ES-I3 (cell line): Measurements from ENCODE around the gene DHX58.

ENCODE experiments used
- H3K36me3 ChIP-seq: 2 replicates; pipeline ENCODE4 v1.6.1; 2013; ENCODE audit warnings: mild to moderate bottlenecking, low read length, control low read depth, moderate library complexity; ENCODE audit not compliant: insufficient read depth
- H3K4me1 ChIP-seq: 2 replicates; pipeline ENCODE4 v1.6.1; 2013; ENCODE audit warnings: mild to moderate bottlenecking, control low read depth, low read length; ENCODE audit not compliant: insufficient read depth
- H3K9ac ChIP-seq: 2 replicates; pipeline ENCODE4 v1.6.1; 2013; ENCODE audit warnings: low read depth, mild to moderate bottlenecking, low read length, moderate library complexity
- H3K9me3 ChIP-seq: 2 replicates; pipeline ENCODE4 v1.6.1; 2013; ENCODE audit warnings: mild to moderate bottlenecking, low read length, moderate library complexity; ENCODE audit not compliant: control insufficient read depth, insufficient read depth

DHX58 gene

DNA sequence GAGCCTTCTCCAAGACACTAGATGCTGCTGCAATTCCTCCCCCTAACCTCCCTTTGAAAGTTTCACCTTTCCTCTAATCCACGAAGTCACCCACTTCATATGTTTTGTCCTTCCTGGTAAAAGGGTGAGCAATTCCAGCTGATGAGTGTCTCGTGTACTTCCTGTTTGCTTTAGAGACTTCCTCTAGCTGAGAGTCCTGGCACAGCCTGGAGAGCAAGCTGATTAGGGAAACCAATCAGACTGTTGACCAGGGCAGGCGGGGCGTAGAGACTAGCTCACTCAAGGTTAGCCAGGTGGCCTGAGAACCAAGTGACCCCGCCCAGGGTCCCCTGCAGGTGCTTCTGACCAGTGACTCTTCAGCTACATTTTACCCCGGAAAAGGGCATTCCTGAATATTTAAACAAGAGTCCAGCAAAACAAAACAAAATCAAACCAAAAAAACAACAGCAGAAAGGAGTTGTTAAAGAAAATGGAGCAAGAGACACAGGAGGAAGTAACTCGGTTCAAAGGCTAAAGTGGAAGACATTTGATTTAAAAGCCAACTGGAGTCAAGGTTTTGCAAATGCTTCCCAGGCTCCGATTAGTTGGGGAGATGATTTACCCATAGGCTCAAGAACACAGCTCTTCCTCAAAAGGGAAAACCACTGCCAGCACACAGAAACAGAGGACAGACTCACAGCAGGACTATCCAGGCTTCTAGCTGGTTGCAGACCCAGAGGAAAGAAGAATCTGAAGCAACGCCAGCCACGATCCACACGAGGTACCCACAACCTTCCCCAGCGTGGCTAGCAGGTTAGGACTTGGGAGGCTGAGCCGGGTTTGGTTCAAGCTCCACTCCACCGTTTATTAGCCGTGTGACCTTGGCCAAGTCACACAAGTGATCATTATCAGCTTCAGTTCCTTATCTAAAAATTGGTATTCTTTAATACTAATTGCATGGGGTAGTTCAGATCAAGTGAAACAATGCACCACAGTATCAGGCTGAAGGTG, 23.4 kb upstream of the DHX58 start:
- H3K9me3 ChIP-seq: no peaks in the 10 kb centered on the region
- no peak overlapping the region for H3K9ac ChIP-seq
- peaks cover 11% of the 10 kb centered on the region for H3K4me1 ChIP-seq
- no peaks in the 10 kb centered on the region; the same call in 1 of the 2 replicates for H3K36me3 ChIP-seq

DNA sequence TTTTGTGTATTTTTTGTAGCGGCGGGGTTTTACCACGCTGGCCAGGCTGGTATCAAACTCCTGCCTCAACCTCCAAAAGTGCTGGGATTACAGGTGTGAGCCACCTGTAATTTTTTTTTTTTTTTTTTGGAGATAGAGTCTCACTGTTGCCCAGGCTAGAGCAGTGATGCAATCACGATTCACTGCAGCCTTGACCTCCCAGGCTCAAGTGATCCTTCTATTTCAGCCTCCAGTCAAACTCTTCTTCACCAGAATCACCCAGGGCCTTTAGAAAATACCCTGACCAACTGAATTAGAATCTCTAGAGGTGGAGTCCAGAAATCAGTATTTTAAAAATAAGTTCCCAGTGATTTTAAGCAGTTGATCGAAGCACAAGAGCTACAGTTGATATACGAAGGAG, 22.6 kb upstream of the DHX58 start:
- no peaks in the 10 kb centered on the region for H3K9me3 ChIP-seq
- H3K9ac ChIP-seq: no peak overlapping the region
- peaks cover 11% of the 10 kb centered on the region for H3K4me1 ChIP-seq
- no peaks in the 10 kb centered on the region; the same call in 1 of the 2 replicates for H3K36me3 ChIP-seq

DNA sequence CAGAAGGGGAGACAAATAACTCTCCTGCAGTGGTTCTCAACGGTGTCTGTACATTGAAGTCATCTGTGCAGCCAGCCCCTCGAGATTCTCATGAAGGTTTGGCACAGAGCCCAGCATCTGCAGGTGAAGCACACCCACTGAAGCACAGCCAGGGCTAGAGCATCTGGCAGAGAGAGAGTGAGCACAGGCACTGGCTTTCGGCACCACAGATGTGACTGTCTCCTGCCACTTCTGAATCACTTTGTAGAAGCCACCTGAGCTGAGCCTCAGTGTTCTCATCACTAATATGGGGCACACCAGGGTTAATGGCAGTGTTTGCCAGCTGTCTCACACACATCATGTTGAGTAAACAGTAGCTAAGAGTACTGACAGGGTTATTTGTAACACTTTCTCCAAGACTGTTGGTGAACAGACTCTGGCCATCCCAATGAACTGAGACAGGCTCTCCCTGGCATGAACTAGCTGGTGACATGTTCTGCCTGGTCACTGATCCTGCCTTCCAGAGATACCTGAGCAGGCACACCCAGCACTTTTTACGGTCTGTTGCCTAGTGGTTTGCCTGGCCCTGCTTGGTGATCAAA, 21.0 kb upstream of the DHX58 start:
- Histone ChIP-seq H3K4me1 (peaks cover 11% of the 10 kb centered on the region), H3K9ac (no peak overlapping the region), H3K36me3 (no peaks in the 10 kb centered on the region; the same call in 1 of the 2 replicates), H3K9me3 (no peaks in the 10 kb centered on the region)

DNA sequence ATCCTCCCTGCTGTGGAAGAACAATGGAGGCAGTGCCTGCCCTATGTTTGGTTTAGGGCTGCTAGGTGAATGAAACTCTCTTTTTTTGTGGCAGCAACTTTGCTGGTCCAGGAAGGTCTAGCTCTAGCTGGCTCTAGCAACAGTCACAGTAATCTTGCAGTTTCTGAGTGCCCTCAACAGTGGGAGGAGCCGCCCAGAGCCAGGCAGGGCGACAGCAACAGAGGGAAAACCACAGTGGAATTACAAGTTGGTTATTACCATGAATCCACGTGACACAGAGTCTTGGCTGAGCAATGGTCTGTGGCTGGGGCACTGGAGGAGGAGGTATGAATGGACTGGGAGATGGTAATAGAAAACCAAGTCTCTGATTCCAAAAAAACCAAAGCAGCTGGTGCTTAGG, 20.4 kb upstream of the DHX58 start:
- H3K36me3 ChIP-seq: peaks cover 4% of the 10 kb centered on the region; the same call in 1 of the 2 replicates
- peaks cover 11% of the 10 kb centered on the region for H3K4me1 ChIP-seq
- no peak overlapping the region for H3K9ac ChIP-seq
- H3K9me3 ChIP-seq: no peaks in the 10 kb centered on the region

DNA sequence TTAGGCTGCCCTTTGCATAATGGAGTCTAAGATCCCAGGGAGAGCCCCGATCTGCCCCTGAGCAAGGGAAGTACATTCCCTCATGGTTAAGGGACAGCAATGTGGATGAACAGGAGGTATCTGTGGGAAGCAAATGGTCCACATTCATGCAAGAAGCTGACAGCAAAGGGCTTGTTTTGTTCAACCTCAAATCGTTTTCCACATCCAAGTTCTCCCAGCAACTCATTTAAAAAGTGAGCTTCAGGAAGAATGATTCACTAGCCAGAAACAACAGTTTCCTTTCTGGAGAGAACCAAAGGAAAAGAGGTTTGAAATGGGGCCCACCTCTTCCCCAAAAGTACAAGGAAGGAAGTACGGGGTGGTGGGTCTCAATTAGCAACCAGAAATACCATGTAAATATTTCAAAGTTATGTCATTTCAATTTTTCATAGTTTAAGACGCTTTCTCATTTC, 19.5 kb upstream of the DHX58 start:
- H3K9me3 ChIP-seq: no peaks in the 10 kb centered on the region
- peaks cover 7% of the 10 kb centered on the region; the same call in 1 of the 2 replicates for H3K36me3 ChIP-seq
- H3K4me1 ChIP-seq: peaks cover 11% of the 10 kb centered on the region
- no peak overlapping the region for H3K9ac ChIP-seq

DNA sequence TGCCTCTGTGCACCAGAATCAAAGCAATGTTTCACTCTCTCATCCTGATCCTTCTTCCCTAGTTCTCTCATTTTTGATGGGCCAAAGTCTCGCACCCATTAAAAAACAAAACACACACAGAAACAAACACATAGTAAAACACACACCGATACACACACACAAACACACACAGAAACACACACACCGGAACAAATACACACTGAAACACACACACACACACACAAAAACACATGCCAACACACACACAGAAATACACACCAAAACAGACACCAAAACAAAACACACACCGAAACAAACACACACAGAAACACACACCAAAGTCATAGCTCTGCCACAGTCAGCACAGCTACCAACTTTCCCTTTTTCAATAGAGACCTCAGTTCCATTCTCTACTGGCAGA, 18.7 kb upstream of the DHX58 start:
- H3K9ac ChIP-seq: no peak overlapping the region
- peaks cover 9% of the 10 kb centered on the region for H3K4me1 ChIP-seq
- H3K9me3 ChIP-seq: no peaks in the 10 kb centered on the region
- peaks cover 7% of the 10 kb centered on the region; the same call in 1 of the 2 replicates for H3K36me3 ChIP-seq

DNA sequence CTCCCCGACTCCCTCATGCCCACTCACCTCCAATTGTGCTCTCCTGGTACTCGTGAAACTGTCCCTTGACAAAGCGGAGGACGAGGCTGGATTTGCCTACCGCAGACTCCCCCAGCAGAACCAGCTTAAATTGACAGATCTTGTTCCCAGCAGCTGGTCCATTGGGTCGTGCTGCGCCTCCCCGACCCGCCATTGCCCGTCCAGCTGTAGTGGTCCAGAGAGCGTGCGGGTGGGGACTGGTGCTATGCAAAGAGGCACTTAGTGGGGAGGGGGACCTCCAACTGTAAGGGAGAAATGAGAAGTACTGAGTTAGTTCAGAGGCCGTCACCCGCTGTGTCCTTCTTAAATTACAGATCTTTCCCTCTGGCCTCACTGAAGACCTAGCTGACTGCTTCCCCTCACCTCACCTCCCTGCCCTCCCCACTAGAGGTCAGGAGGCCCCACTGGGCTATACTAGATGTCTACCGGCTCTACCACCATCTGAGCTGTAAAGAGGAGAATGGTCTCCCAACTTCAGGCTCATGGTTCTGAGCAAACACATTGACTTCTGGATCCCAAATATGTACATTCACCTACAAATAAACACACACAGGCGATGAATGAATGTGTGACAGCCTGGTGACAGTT, 17.9 kb upstream of the DHX58 start:
- H3K9ac ChIP-seq: no peak overlapping the region
- H3K36me3 ChIP-seq: peaks cover 10% of the 10 kb centered on the region; the same call in 1 of the 2 replicates
- peaks cover 1% of the 10 kb centered on the region for H3K4me1 ChIP-seq
- H3K9me3 ChIP-seq: no peaks in the 10 kb centered on the region

DNA sequence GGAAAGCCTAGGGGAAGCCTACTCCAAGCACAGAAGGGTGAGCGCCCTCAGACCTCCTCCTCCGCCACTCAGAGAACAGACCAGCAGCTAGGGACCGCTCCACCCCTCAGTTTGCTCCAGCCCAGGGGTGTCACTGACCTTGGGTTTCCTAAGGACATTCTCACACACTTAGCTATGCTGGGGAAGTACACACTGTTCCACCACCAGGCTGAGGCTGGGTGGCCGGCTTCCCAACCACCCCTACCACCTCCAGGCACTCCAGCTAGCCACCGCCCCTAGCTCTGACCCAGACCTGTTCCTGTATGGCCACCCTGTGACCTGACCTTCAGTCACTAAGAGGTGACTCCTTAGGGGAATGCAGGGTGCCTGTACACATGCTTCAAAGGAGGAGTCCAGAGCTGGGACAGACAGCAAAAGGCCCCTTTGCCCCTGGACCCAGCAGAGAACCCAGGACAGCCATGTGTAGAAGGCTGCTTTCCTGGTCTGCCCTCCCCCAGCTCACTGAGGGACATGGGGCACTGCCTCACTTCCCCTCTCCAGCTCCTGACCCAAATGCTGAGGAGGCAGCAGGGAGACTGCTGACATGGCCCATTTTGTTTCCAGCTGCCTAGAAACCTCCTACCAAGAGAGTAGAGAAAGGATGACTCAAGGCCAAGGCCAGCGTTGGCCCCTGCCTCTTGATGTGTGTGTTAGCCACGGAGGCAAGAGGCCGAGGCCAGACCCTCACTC, 16.8 kb upstream of the DHX58 start:
- Histone ChIP-seq H3K9ac (no peak overlapping the region), H3K9me3 (no peaks in the 10 kb centered on the region), H3K36me3 (peaks cover 10% of the 10 kb centered on the region; the same call in 1 of the 2 replicates), H3K4me1 (no peaks in the 10 kb centered on the region; the same call in 1 of the 2 replicates)

DNA sequence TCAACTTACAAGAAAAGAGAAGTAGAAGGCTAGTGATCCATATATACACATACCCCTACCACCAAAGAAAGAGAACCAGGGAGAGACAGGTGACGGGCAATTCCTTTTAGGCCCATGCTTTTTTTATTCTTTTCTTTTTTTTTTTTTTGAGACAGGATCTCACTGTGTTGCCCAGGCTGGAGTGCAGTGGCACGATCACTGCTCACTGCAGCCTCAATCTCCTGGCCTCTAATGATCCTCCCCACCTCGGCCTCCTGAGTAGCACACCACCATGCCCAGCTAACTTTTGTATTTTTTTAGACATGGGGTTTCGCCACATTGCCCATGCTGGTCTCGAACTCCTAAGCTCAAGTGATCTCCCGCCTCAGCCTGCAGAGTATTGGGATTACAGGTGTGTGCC, 14.9 kb upstream of the DHX58 start:
- no peak overlapping the region for H3K9ac ChIP-seq
- no peaks in the 10 kb centered on the region for H3K9me3 ChIP-seq
- H3K4me1 ChIP-seq: peaks cover 4% of the 10 kb centered on the region; the same call in 1 of the 2 replicates
- peaks cover 10% of the 10 kb centered on the region; the same call in 1 of the 2 replicates for H3K36me3 ChIP-seq

DNA sequence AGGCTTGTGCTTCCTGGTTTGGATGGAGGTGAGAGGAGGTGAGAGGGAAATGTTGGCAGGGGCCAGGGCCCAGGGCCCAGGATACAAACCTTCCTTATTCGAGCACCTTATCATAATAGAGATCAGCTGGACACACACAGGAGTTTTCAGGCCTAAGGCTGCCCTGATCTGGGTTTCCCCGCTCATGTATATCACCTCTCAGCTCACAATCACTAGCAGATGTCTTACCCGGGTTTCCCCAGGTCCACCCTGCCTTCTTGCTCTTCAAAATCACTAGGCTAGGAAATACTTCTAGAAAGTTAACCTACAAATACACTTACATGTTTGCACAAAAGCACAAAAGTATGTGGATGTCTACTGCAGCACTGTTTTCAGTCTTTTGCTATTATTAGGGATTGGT, 14.3 kb upstream of the DHX58 start:
- no peaks in the 10 kb centered on the region for H3K9me3 ChIP-seq
- H3K4me1 ChIP-seq: peaks cover 4% of the 10 kb centered on the region; the same call in 1 of the 2 replicates
- peaks cover 10% of the 10 kb centered on the region; the same call in 1 of the 2 replicates for H3K36me3 ChIP-seq
- no peak overlapping the region for H3K9ac ChIP-seq

DNA sequence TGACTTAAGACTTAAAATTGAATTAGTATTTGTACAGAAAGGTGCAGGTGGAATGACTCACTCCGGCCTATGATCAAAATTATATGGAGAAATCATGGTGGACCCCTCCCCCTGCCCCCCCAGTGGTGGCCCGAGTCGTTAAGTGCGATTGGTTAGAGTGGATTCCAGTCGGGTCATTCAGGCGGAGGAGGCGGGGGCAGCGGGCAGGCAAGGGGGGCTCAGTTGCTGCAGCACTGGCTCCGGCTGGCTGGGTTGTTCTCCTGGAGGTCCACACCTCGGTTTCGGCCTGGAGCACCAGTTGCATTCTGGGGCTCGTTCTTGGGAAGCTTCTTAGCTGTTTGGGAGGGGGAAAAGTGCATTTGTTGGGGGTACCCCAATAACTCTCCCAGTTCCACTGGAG, 13.1 kb upstream of the DHX58 start:
- Histone ChIP-seq H3K9ac (no peak overlapping the region), H3K4me1 (peaks cover 7% of the 10 kb centered on the region), H3K36me3 (peaks cover 10% of the 10 kb centered on the region; the same call in 1 of the 2 replicates), H3K9me3 (no peaks in the 10 kb centered on the region)

DNA sequence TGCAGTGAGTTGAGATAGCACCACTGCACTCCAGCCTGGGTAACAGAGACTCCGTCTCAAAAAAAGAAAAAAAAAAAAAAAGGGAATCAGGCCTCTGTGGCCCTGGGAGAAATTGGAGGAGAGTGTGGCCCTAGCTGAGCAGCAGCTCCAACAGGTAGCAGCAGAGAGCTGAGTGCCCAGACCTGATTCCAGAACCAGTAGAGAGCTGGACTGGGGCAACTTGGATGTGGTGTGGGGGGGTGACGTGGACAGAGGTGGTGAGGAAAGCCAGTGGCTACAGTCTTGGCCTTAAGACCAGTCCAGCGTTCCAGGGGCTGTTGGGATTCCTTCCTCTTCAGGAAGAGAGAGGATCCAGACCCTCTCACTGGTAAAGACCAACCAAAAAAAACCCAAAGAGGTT, 11.7 kb upstream of the DHX58 start:
- Histone ChIP-seq H3K36me3 (peaks cover 10% of the 10 kb centered on the region; the same call in 1 of the 2 replicates), H3K4me1 (peaks cover 11% of the 10 kb centered on the region), H3K9ac (no peak overlapping the region), H3K9me3 (no peaks in the 10 kb centered on the region)

DNA sequence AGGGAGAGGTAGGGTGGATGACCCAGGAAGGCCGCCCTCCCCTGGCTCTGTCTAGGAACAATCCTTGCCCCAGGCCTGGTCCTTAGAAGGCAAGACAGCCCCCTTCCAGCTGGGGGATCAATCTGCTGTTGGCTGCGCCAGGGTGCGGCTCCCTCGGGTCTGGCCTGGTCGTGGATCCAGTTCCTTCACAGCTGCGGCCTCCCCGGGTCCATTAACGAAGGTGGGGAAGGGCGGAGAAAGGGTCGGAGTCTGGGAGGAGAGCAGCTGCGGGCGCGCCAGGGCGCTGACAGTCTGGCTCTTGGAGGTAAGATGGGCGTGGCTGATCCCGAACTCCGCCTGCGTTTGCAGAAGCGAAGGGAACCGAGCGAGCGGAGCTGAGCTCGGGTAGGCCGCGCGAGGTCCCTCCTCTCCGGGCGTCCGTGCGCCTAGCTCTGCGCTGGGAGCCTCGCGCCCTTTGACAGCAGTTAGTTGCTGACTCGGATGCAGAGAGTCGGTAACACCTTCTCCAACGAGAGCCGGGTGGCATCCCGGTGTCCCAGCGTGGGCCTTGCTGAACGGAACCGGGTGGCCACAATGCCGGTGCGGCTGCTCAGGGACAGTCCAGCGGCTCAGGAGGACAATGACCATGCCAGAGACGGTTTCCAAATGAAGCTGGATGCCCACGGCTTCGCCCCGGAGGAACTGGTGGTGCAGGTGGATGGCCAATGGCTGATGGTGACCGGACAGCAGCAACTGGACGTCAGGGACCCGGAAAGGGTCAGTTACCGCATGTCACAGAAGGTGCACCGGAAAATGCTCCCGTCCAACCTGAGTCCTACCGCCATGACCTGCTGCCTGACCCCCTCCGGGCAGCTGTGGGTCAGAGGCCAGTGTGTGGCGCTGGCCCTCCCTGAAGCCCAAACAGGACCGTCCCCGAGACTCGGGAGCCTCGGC, 10.1 kb upstream of the DHX58 start, which contains the start of gene HSPB9:
Gene HSPB9, plus strand, starts transcription at position 434 of the 933 bp plus-strand sequence. Its CDS starts 47 bp downstream, at position 481.
- Histone ChIP-seq H3K4me1 (peaks cover 11% of the 10 kb centered on the region), H3K9me3 (no peaks in the 10 kb centered on the region), H3K9ac (peak within 1 kb of the TSS; percentile 15; the same call in 1 of the 2 replicates), H3K36me3 (peaks cover 4% of the 10 kb centered on the region; the same call in 1 of the 2 replicates)
